GM20000 (cell line): Measurements from ENCODE around the gene KDM2A.
"Not testable (repeated sequence)": the region's sequence is repeated elsewhere in the genome, so short reads cannot be mapped to it uniquely, and the experiment has no call there.

Experiments
- DNase-seq: peaks from one replicate; pipeline ENCODE4 v3.0.0; 2012; ENCODE audit warnings: low spot score
- CTCF ChIP-seq: IDR thresholded peaks from 2 replicates; pipeline ENCODE4 v1.5.1; 2012; ENCODE audit warnings: mild to moderate bottlenecking, control low read depth; ENCODE audit errors: extremely low read depth, missing control alignments

Gene KDM2A

GRCh38 chr11:67177399-67178281, 58.6 kb downstream of the KDM2A start:
- DNase-seq, result no peak
- TF ChIP-seq CTCF, result no peak

GRCh38 chr11:67178421-67178820, 59.4 kb downstream of the KDM2A start:
- no peak for DNase-seq
- no peak for TF ChIP-seq CTCF

GRCh38 chr11:67178878-67179277, 59.8 kb downstream of the KDM2A start:
- DNase-seq, result no peak
- TF ChIP-seq CTCF, result no peak

GRCh38 chr11:67179892-67180490, 60.9 kb downstream of the KDM2A start:
- TF ChIP-seq CTCF, result no peak
- no peak for DNase-seq

- DNase-seq, result no peak
- TF ChIP-seq CTCF, result no peak
Observed at GRCh38 chr11:67194096-67194495, 75.0 kb downstream of the KDM2A start.

GRCh38 chr11:67195971-67196456, 77.0 kb downstream of the KDM2A start:
- no peak for TF ChIP-seq CTCF
- DNase-seq, result no peak

- TF ChIP-seq CTCF, result no peak
- DNase-seq, result no peak
Observed at GRCh38 chr11:67197606-67198005, 78.5 kb downstream of the KDM2A start.

- not testable (repeated sequence) for DNase-seq
Observed at GRCh38 chr11:67198781-67199180, 79.7 kb downstream of the KDM2A start.
